Mucosa of descending colon (tissue), 3 donors: ENCODE measurements around the gene FLRT2. TPM values are rescaled to one million over a fixed set of nuclear protein-coding genes. Genes with fewer than 3 reads are reported as not detected.

Experiments used
- ATAC-seq: fragments of 200-7000 bp; cut with Tn5 transposase; one replicate; pipeline ENCODE4 v1.9.1; 2020; ENCODE audit warnings: mild to moderate bottlenecking, moderate library complexity
- DNase-seq, 3 donors: peaks; one replicate each; pipeline ENCODE4 v3.0.0-alpha.2; 2020
- H3K36me3 ChIP-seq: fragments of 200-600 bp; one replicate; pipeline ENCODE4 v1.8.0; 2021; ENCODE audit warnings: low read depth, mild to moderate bottlenecking
- H3K4me1 ChIP-seq: fragments of 200-600 bp; one replicate; pipeline ENCODE4 v1.8.0; 2021; ENCODE audit warnings: low read depth, mild to moderate bottlenecking
- H3K4me3 ChIP-seq: fragments of 200-600 bp; one replicate; pipeline ENCODE4 v1.8.0; 2021; ENCODE audit warnings: mild to moderate bottlenecking
- H3K9me3 ChIP-seq: fragments of 200-600 bp; one replicate; pipeline ENCODE4 v1.8.0; 2021; ENCODE audit warnings: mild to moderate bottlenecking
- CTCF ChIP-seq: fragments of 200-600 bp; IDR thresholded peaks from one replicate; pipeline ENCODE4 v1.8.0; 2022; ENCODE audit warnings: antibody characterized with exemption, mild to moderate bottlenecking
- intact Hi-C, 2 donors: fragments of 100-400 bp; cut with DNase I in 1 of 2; cut with micrococcal nuclease in 1 of 2; formaldehyde crosslinking; loops; one replicate each; pipeline versions ENCODE4 v1.11.0 to v1.11.1; 2022; cut with DNase I, micrococcal nuclease
- total RNA-seq, 3 donors: library from RNA; stranded (reverse); fragmentation: NEBNext Ultra II Directional in 2 of 3; extraction: Animal tissue kit (Norgen Biotek cat#: 25700) in 2 of 3; gene quantifications; one replicate each; pipeline versions ENCODE4 v1.2.1 to v1.2.4, GENCODE V29; 2021 to 2023
- donor health status: DM: no; HTN: no; CAD: no; lungs with moderate emphysema.
- donor health status: DM: no; HTN: no; CAD: no.
- donor health status: DM: no; HTN: yes; CAD: no.

FLRT2 gene
- total RNA-seq, 3 donors from 2014 or later, result 4.9 to 14.6 (median 7.1) TPM

- DNase-seq (no peak), ATAC-seq (no peak)
- intact Hi-C loops, result no loop called here
- Histone ChIP-seq H3K36me3 (no peaks in the 10 kb centered on the region), H3K4me3 (no peak overlapping the region), H3K9me3 (peaks cover 5% of the 10 kb centered on the region), H3K4me1 (no peaks in the 10 kb centered on the region)
- TF ChIP-seq CTCF, result no peak
Measured at GRCh38 chr14:85587151-85587711, 57.3 kb downstream of the FLRT2 start.

- DNase-seq (no peak), ATAC-seq (no peak)
- TF ChIP-seq CTCF, result no peak
- intact Hi-C loops, result no loop called here
- Histone ChIP-seq H3K4me1 (no peaks in the 10 kb centered on the region), H3K36me3 (no peaks in the 10 kb centered on the region), H3K4me3 (no peak overlapping the region), H3K9me3 (peaks cover 5% of the 10 kb centered on the region)
Measured at GRCh38 chr14:85590784-85591183, 60.8 kb downstream of the FLRT2 start.

GRCh38 chr14:85594217-85594616 lies 64.3 kb downstream of the FLRT2 start:
- DNase-seq, result no peak
- H3K4me3 ChIP-seq, result no peak overlapping the region

GRCh38 chr14:85595981-85596380 lies 66.0 kb downstream of the FLRT2 start:
- no peak for TF ChIP-seq CTCF
- Histone ChIP-seq H3K9me3 (peaks cover 4% of the 10 kb centered on the region), H3K4me3 (no peak overlapping the region), H3K4me1 (no peaks in the 10 kb centered on the region), H3K36me3 (no peaks in the 10 kb centered on the region)
- DNase-seq (no peak), ATAC-seq (no peak)
- intact Hi-C loops, result no loop called here

More at GRCh38 chr14:85594217-85594616, 64.3 kb downstream of the FLRT2 start:
- no peaks in the 10 kb centered on the region for H3K4me1 ChIP-seq
- TF ChIP-seq CTCF, result no peak
- peaks cover 5% of the 10 kb centered on the region for H3K9me3 ChIP-seq
- no peak for ATAC-seq
- intact Hi-C loops, result no loop called here
- H3K36me3 ChIP-seq, result no peaks in the 10 kb centered on the region

GRCh38 chr14:85596562-85596961 lies 66.6 kb downstream of the FLRT2 start:
- Histone ChIP-seq H3K36me3 (no peaks in the 10 kb centered on the region), H3K4me1 (no peaks in the 10 kb centered on the region), H3K4me3 (no peak overlapping the region), H3K9me3 (no peaks in the 10 kb centered on the region)
- intact Hi-C loops, result no loop called here
- ATAC-seq (no peak), DNase-seq (no peak)
- no peak for TF ChIP-seq CTCF

GRCh38 chr14:85597701-85598100 lies 67.8 kb downstream of the FLRT2 start:
- ATAC-seq (no peak), DNase-seq (no peak)
- intact Hi-C loops, result no loop called here
- H3K9me3 ChIP-seq, result no peaks in the 10 kb centered on the region
- no peaks in the 10 kb centered on the region for H3K36me3 ChIP-seq
- no peak overlapping the region for H3K4me3 ChIP-seq
- no peaks in the 10 kb centered on the region for H3K4me1 ChIP-seq
- TF ChIP-seq CTCF, result no peak
